DMS53 treated with DMSO at 0.1 percent for 48 hours (cell line): ENCODE data around the gene KIR3DL3.
"Not testable (repeated sequence)": the region's sequence is repeated elsewhere in the genome, so short reads cannot be mapped to it uniquely, and the experiment has no call there.

ENCODE experiments used
- DNase-seq: peaks from one replicate; lab custom pipeline; 2025; ENCODE audit not compliant: unreplicated experiment; lab: John Stamatoyannopoulos, UW

The KIR3DL3 gene

GRCh38 chr19:54775830-54776229 is 51.6 kb downstream of the KIR3DL3 start:
- DNase-seq = not testable (repeated sequence)

GRCh38 chr19:54777851-54778250 is 53.6 kb downstream of the KIR3DL3 start:
- not testable (repeated sequence) for DNase-seq

GRCh38 chr19:54778896-54779295 is 54.7 kb downstream of the KIR3DL3 start:
- not testable (repeated sequence) for DNase-seq

GRCh38 chr19:54782916-54783315 is 58.7 kb downstream of the KIR3DL3 start:
- not testable (repeated sequence) for DNase-seq
